H1 (cell line): ENCODE results near the gene NUBPL. TPM values are rescaled to one million over a fixed set of nuclear protein-coding genes. Genes with fewer than 3 reads are reported as not detected.

ENCODE experiments used
- CTCF ChIA-PET: fragments of 300-600 bp; sonication (Branson Sonifier 250); formaldehyde crosslinking; loops from one replicate; lab custom pipeline; 2021; ENCODE audit not compliant: partially characterized antibody; lab: Charles Lee
- POLR2A ChIA-PET: fragments of 300-600 bp; sonication (Branson Sonifier 250); formaldehyde crosslinking; loops from one replicate; lab custom pipeline; 2021; ENCODE audit warnings: inconsistent platforms; ENCODE audit not compliant: partially characterized antibody; lab: Charles Lee
- DNase-seq, 2 experiments: peaks; one replicate each; pipeline versions ENCODE4 v3.0.0 to v3.0.0-alpha.2; 2010 to 2022; ENCODE audit warnings: low spot score in 2 of 2, low read depth in 1 of 2, mixed read lengths in 1 of 2
- FAIRE-seq: peaks from 2 replicates; lab custom pipeline; 2011; peaks lifted over from hg19 to GRCh38; lab: Jason Lieb, UNC
- H2AFZ ChIP-seq: 2 replicates; pipeline ENCODE4 v1.8.1; 2012; ENCODE audit warnings: low read length, inconsistent platforms
- H2AK5ac ChIP-seq: 2 replicates; pipeline ENCODE4 v1.6.1; 2013; ENCODE audit warnings: low read depth, low read length
- H2BK120ac ChIP-seq: replicated peaks from 2 replicates; pipeline ENCODE3; 2013; ENCODE audit warnings: low read depth, low read length, inconsistent platforms
- H2BK12ac ChIP-seq: 2 replicates; pipeline ENCODE4 v1.6.1; 2013; ENCODE audit warnings: low read depth, low read length
- H2BK15ac ChIP-seq: 2 replicates; pipeline ENCODE4 v1.6.1; 2013; ENCODE audit warnings: low read length
- H2BK20ac ChIP-seq: 2 replicates; pipeline ENCODE4 v1.6.1; 2013; ENCODE audit warnings: low read length
- H2BK5ac ChIP-seq: 2 replicates; pipeline ENCODE4 v1.6.1; 2013; ENCODE audit warnings: low read depth, low read length
- H3K14ac ChIP-seq: 2 replicates; pipeline ENCODE4 v1.6.1; 2013; ENCODE audit warnings: inconsistent platforms; ENCODE audit not compliant: insufficient read length
- H3K18ac ChIP-seq: 2 replicates; pipeline ENCODE4 v1.6.1; 2013; ENCODE audit warnings: low read length; ENCODE audit errors: extremely low read depth
- H3K23ac ChIP-seq: 2 replicates; pipeline ENCODE4 v1.6.1; 2013; ENCODE audit warnings: inconsistent platforms; ENCODE audit not compliant: insufficient read length
- H3K23me2 ChIP-seq: 2 replicates; pipeline ENCODE4 v1.6.1; 2013; ENCODE audit warnings: low read depth, low read length
- H3K27ac ChIP-seq: 2 replicates; pipeline ENCODE4 v1.6.1; 2011; ENCODE audit warnings: low read depth, low read length, inconsistent platforms
- H3K27me3 ChIP-seq, 4 experiments: replicated peaks in 1 of 4; 1 replicate in 1 of 4; 2 replicates in 3 of 4; pipeline versions ENCODE4 v1.6.1 to v1.8.1; 2011 to 2013; ENCODE audit warnings: low read length in 3 of 4, mild to moderate bottlenecking in 3 of 4, inconsistent platforms in 2 of 4, mixed read lengths in 2 of 4, moderate library complexity in 1 of 4; ENCODE audit not compliant: control insufficient read depth in 3 of 4, insufficient read depth in 3 of 4; ENCODE audit errors: extremely low read depth in 1 of 4
- H3K36me3 ChIP-seq, 4 experiments: 2 replicates each; pipeline versions ENCODE4 v1.6.1 to v1.8.1; 2011 to 2013; ENCODE audit warnings: mild to moderate bottlenecking in 4 of 4, low read length in 3 of 4, moderate library complexity in 2 of 4, control low read depth in 1 of 4, inconsistent platforms in 1 of 4; ENCODE audit not compliant: insufficient read depth in 4 of 4, control insufficient read depth in 2 of 4
- H3K4ac ChIP-seq: replicated peaks from 2 replicates; pipeline ENCODE3; 2013; ENCODE audit warnings: low read length, low read depth, mixed read lengths, inconsistent platforms; ENCODE audit not compliant: insufficient read length
- H3K4me1 ChIP-seq, 4 experiments: replicated peaks in 1 of 4; 1 replicate in 1 of 4; 2 replicates in 3 of 4; pipeline versions ENCODE4 v1.6.1 to v1.8.1; 2011 to 2013; ENCODE audit warnings: low read length in 3 of 4, inconsistent platforms in 2 of 4, mixed read lengths in 1 of 4; ENCODE audit not compliant: insufficient read depth in 4 of 4, control insufficient read depth in 3 of 4
- H3K4me2 ChIP-seq, 2 experiments: 2 replicates each; pipeline versions ENCODE4 v1.6.1 to v1.8.1; 2011 to 2013; ENCODE audit warnings: low read depth in 2 of 2, low read length in 2 of 2, control low read depth in 1 of 2, inconsistent platforms in 1 of 2, mild to moderate bottlenecking in 1 of 2; ENCODE audit not compliant: insufficient read depth in 1 of 2
- H3K4me3 ChIP-seq, 4 experiments: fragments of 200-600, 300-600 bp in 1 of 4; sonication (generic), shearing (Covaris generic), sonication (Bioruptor Twin) in 1 of 4; 2 replicates each; pipeline versions ENCODE4 v1.5.1 to v1.8.1; 2011 to 2016; ENCODE audit warnings: low read length in 4 of 4, low read depth in 3 of 4, control low read depth in 2 of 4, inconsistent platforms in 2 of 4, mild to moderate bottlenecking in 2 of 4, mixed read lengths in 1 of 4, moderate library complexity in 1 of 4; ENCODE audit not compliant: insufficient read depth in 2 of 4; ENCODE audit errors: extremely low read depth in 1 of 4
- H3K56ac ChIP-seq: replicated peaks from 2 replicates; pipeline ENCODE3; 2013; ENCODE audit warnings: low read depth, mild to moderate bottlenecking, mixed read lengths, low read length, inconsistent platforms; ENCODE audit not compliant: insufficient read length
- H3K79me1 ChIP-seq: 2 replicates; pipeline ENCODE4 v1.6.1; 2013; ENCODE audit warnings: low read depth, low read length, control low read depth
- H3K79me2 ChIP-seq, 2 experiments: 2 replicates each; pipeline versions ENCODE4 v1.6.1 to v1.8.1; 2012 to 2013; ENCODE audit warnings: low read length in 2 of 2, mild to moderate bottlenecking in 2 of 2, inconsistent platforms in 1 of 2; ENCODE audit not compliant: insufficient read depth in 2 of 2, control insufficient read depth in 1 of 2
- H3K9ac ChIP-seq, 4 experiments: replicated peaks in 1 of 4; 1 replicate in 1 of 4; 2 replicates in 3 of 4; pipeline versions ENCODE4 v1.6.1 to v1.8.1; 2011 to 2013; ENCODE audit warnings: low read depth in 3 of 4, low read length in 3 of 4, control low read depth in 2 of 4, mild to moderate bottlenecking in 2 of 4, moderate library complexity in 2 of 4, inconsistent platforms in 1 of 4; ENCODE audit errors: extremely low read depth in 1 of 4
- H3K9me3 ChIP-seq, 2 experiments: 2 replicates each; pipeline versions ENCODE4 v1.6.1 to v1.8.1; 2012 to 2013; ENCODE audit warnings: mild to moderate bottlenecking in 2 of 2, moderate library complexity in 2 of 2, control low read depth in 1 of 2, inconsistent platforms in 1 of 2, low read depth in 1 of 2, low read length in 1 of 2, mixed read lengths in 1 of 2; ENCODE audit not compliant: insufficient read depth in 2 of 2
- H4K20me1 ChIP-seq, 2 experiments: replicated peaks in 1 of 2; 2 replicates each; pipeline versions ENCODE3 to v1.8.1; 2011 to 2013; ENCODE audit warnings: inconsistent platforms in 2 of 2, low read length in 2 of 2, mild to moderate bottlenecking in 1 of 2; ENCODE audit not compliant: insufficient read depth in 2 of 2, control insufficient read depth in 1 of 2
- H4K5ac ChIP-seq: 2 replicates; pipeline ENCODE4 v1.6.1; 2013; ENCODE audit warnings: low read length, low read depth, mixed read lengths, inconsistent platforms; ENCODE audit not compliant: insufficient read length
- H4K8ac ChIP-seq: 2 replicates; pipeline ENCODE4 v1.8.0; 2013; ENCODE audit warnings: mild to moderate bottlenecking, moderate library complexity, low read length, inconsistent platforms; ENCODE audit not compliant: insufficient read depth; ENCODE audit errors: extremely low read depth
- H4K91ac ChIP-seq: replicated peaks from 2 replicates; pipeline ENCODE3; 2013; ENCODE audit warnings: low read length, mixed read lengths, inconsistent platforms; ENCODE audit not compliant: insufficient read length
- CEBPB ChIP-seq: IDR thresholded peaks from 2 replicates; pipeline ENCODE4 v1.6.1; 2012; ENCODE audit warnings: low read depth, low read length
- WGBS, 2 experiments: shearing (Covaris generic) in 1 of 2; methylation state at CpG; one replicate each; pipeline versions ENCODE4 v1.1.6 to v1.1.7; 2013 to 2015; ENCODE audit warnings: low lambda C conversion rate in 2 of 2, mixed read lengths in 2 of 2, inconsistent platforms in 1 of 2, low coverage in 1 of 2, missing lambda C conversion rate in 1 of 2; ENCODE audit not compliant: insufficient replicate concordance in 2 of 2, insufficient coverage in 1 of 2, insufficient read length in 1 of 2; ENCODE audit errors: extremely low coverage in 1 of 2, missing lambda C conversion rate in 1 of 2; 5-methylcytosine and 5-hydroxymethylcytosine counted together
- polyA plus RNA-seq, 7 experiments: library from polyadenylated mRNA; depleted of rRNA in 3 of 7; stranded (reverse) in 5 of 7; unstranded in 2 of 7; fragments of >200 nt in 5 of 7; fragments of 200-250 nt in 2 of 7; gene quantifications; 1 replicate in 5 of 7; 2 replicates in 1 of 7; 4 replicates in 1 of 7; pipeline versions ENCODE4 v1.2.1 to v1.2.3, GENCODE V29; 2011 to 2013; ENCODE audit warnings: missing spikeins in 2 of 7, mixed read lengths in 2 of 7
- total RNA-seq: library from RNA; stranded (reverse); fragmentation: NEBNext Ultra II Directional; extraction: Animal tissue kit (Norgen Biotek cat#: 25700); gene quantifications from 2 replicates; pipeline ENCODE4 v1.2.1, GENCODE V29; 2021

The NUBPL gene
- total and polyA plus RNA-seq, 2 of the 8 experiments (the other 6 are each of a cell fraction or from before 2014, with no cell fraction given) = 1.6 to 6.8 TPM

DNA sequence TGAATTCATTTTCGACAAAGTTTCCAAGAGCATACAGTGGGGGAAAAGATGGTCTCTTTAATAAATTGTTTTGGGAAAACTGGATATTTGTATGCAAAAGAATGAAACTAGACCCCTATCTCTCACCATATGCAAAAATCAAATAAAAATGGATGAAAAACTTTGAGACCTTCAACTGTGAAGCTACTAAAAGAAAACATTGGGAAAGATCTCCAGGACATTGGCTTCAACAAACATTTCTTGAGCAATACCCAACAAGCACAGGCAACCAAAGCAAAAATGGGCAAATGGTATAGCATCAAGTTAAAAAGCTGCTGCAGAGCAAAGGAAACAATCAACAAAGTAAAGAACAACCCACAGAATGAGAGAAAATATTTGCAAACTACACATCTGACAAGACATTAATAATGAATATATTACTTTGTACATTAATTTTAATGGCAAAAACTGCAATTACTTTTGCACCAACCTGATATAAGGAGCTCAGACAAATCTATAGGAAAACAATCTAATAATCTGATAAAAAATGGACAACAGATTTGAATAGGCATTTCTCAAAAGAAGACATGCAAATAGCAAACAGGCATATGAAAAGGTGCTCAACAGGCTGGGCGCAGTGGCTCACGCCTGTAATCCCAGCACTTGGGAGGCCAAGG is 50.7 kb downstream of the NUBPL start:
- no peaks in the 10 kb centered on the region for H3K4me1 ChIP-seq
- H3K14ac ChIP-seq = no peak overlapping the region
- H2AFZ ChIP-seq = no peak overlapping the region
- H3K4ac ChIP-seq = no peak overlapping the region
- no peak overlapping the region for H2BK20ac ChIP-seq
- no peak overlapping the region for H2BK5ac ChIP-seq
- no peak overlapping the region for H4K8ac ChIP-seq
- H3K9ac ChIP-seq = no peak overlapping the region
- no peak for TF ChIP-seq CEBPB
- no peak overlapping the region for H3K4me3 ChIP-seq
- H2AK5ac ChIP-seq = no peak overlapping the region
- no peaks in the 10 kb centered on the region for H4K20me1 ChIP-seq
- H4K5ac ChIP-seq = no peak overlapping the region
- FAIRE-seq (no peak), DNase-seq (no peak)
- H3K56ac ChIP-seq = no peak overlapping the region
- no peak overlapping the region for H3K18ac ChIP-seq
- H3K23ac ChIP-seq = no peak overlapping the region
- no peak overlapping the region for H2BK12ac ChIP-seq
- POLR2A ChIA-PET = no interaction called here
- H3K36me3 ChIP-seq = no peaks in the 10 kb centered on the region
- no peaks in the 10 kb centered on the region for H3K27me3 ChIP-seq
- H3K23me2 ChIP-seq = no peaks in the 10 kb centered on the region
- no peaks in the 10 kb centered on the region for H3K79me1 ChIP-seq
- H2BK15ac ChIP-seq = no peak overlapping the region
- no peaks in the 10 kb centered on the region for H3K79me2 ChIP-seq
- H3K4me2 ChIP-seq = no peak overlapping the region
- H3K9me3 ChIP-seq = peaks cover 2% of the 10 kb centered on the region in 2 experiments; a peak in 2 of 4 replicates
- no peak overlapping the region for H4K91ac ChIP-seq
- 90% methylated on average over 3 of the region's 3 CpGs; no CpG with 5 or more reads in 1 of the 2 experiments for WGBS, 2 experiments
- no peak overlapping the region for H2BK120ac ChIP-seq
- H3K27ac ChIP-seq = no peak overlapping the region
- CTCF ChIA-PET = no interaction called here
